OCI-LY7 (cell line): ENCODE results near the gene SNX14. TPM values are rescaled to one million over a fixed set of nuclear protein-coding genes. Genes with fewer than 3 reads are reported as not detected.

ENCODE experiments used
- BruUV-seq: library from RNA; stranded (reverse); fragments of 400-500 nt; replicated peaks from 2 replicates; lab custom pipeline; 2021; lab: Mats Ljungman, UMichigan
- CTCF ChIA-PET: fragments of 300-600 bp; sonication (Branson Sonifier 250); formaldehyde crosslinking; loops from one replicate; lab custom pipeline; 2022; ENCODE audit warnings: antibody characterized with exemption; ENCODE audit not compliant: unreplicated experiment; lab: Charles Lee
- POLR2A ChIA-PET: fragments of 300-600 bp; sonication (Branson Sonifier 250); formaldehyde crosslinking; loops from one replicate; lab custom pipeline; 2022; ENCODE audit warnings: antibody characterized with exemption; lab: Charles Lee
- DNase-seq: peaks from one replicate; pipeline ENCODE4 v3.0.0-alpha.2; 2015; ENCODE audit warnings: low spot score
- H2AFZ ChIP-seq: fragments of 200-600 bp; sonication (generic), shearing (Covaris generic); 2 replicates; pipeline ENCODE4 v1.6.1; 2014; ENCODE audit warnings: mild to moderate bottlenecking, antibody characterized with exemption, low read length, moderate library complexity
- H3K27ac ChIP-seq: fragments of 200-600 bp; sonication (generic); 2 replicates; pipeline ENCODE4 v1.5.1; 2014; ENCODE audit warnings: mixed run types, low read depth, mild to moderate bottlenecking, moderate library complexity, low read length, inconsistent platforms; ENCODE audit not compliant: poor library complexity, severe bottlenecking
- H3K36me3 ChIP-seq: fragments of 200-600 bp; sonication (generic); 2 replicates; pipeline ENCODE4 v1.6.1; 2014; ENCODE audit warnings: mild to moderate bottlenecking, antibody characterized with exemption, low read length, moderate library complexity, mixed read lengths; ENCODE audit not compliant: insufficient read depth
- H3K4me1 ChIP-seq: fragments of 200-600 bp; sonication (generic); 2 replicates; pipeline ENCODE4 v1.5.1; 2014; ENCODE audit warnings: mild to moderate bottlenecking, low read length; ENCODE audit not compliant: insufficient read depth, poor library complexity, severe bottlenecking
- H3K4me2 ChIP-seq: fragments of 200-600 bp; sonication (generic); 2 replicates; pipeline ENCODE4 v1.6.1; 2014; ENCODE audit warnings: mild to moderate bottlenecking, low read length
- H3K4me3 ChIP-seq: fragments of 200-600 bp; sonication (generic); 2 replicates; pipeline ENCODE4 v1.5.1; 2014; ENCODE audit warnings: mild to moderate bottlenecking, low read depth, low read length; ENCODE audit not compliant: poor library complexity, severe bottlenecking
- H3K79me2 ChIP-seq: fragments of 200-600 bp; sonication (generic); 2 replicates; pipeline ENCODE4 v1.6.1; 2016; ENCODE audit warnings: low read depth, mild to moderate bottlenecking, low read length, moderate library complexity, mixed read lengths; ENCODE audit not compliant: insufficient read depth
- H3K9me2 ChIP-seq: fragments of 200-600 bp; sonication (generic); 2 replicates; pipeline ENCODE4 v1.6.1; 2016; ENCODE audit warnings: mild to moderate bottlenecking, low read length, mixed read lengths; ENCODE audit not compliant: insufficient read depth
- H3K9me3 ChIP-seq: fragments of 200-600 bp; sonication (generic); 2 replicates; pipeline ENCODE4 v1.6.1; 2014; ENCODE audit warnings: mild to moderate bottlenecking, mixed run types, low read length, mixed read lengths
- H4K20me1 ChIP-seq: fragments of 200-600 bp; sonication (generic); 2 replicates; pipeline ENCODE4 v1.6.1; 2014; ENCODE audit warnings: mild to moderate bottlenecking, antibody characterized with exemption, low read length, moderate library complexity, mixed read lengths; ENCODE audit not compliant: insufficient read depth
- EZH2phosphoT487 ChIP-seq: fragments of 200-600 bp; sonication (generic); IDR thresholded peaks from 2 replicates; pipeline ENCODE4 v1.6.1; 2018; ENCODE audit warnings: low read depth, borderline replicate concordance, mild to moderate bottlenecking, mixed run types, antibody characterized with exemption, low read length, moderate library complexity, mixed read lengths
- intact Hi-C: fragments of 100-400 bp; cut with micrococcal nuclease; formaldehyde crosslinking; loops from one replicate; pipeline ENCODE4 v1.10.0; 2022; ENCODE audit not compliant: unreplicated experiment
- total RNA-seq, 2 experiments: library from RNA; depleted of rRNA in 1 of 2; stranded (reverse); fragments of >200 nt in 1 of 2; shearing (Covaris generic) in 1 of 2; gene quantifications; 2 replicates each; pipeline ENCODE4 v1.2.3, GENCODE V29; 2014 to 2022
- TF ChIP-seq, protein P1 (sequence below): fragments of 200-600 bp; sonication (generic); conservative IDR thresholded peaks from 2 replicates; pipeline ENCODE4 v1.5.1; 2014; ENCODE audit warnings: mild to moderate bottlenecking, antibody characterized with exemption, low read length, moderate library complexity, mixed read lengths

SNX14 gene
- total RNA-seq, 2 experiments from 2014 or later = 73.4 to 75.3 TPM

DNA sequence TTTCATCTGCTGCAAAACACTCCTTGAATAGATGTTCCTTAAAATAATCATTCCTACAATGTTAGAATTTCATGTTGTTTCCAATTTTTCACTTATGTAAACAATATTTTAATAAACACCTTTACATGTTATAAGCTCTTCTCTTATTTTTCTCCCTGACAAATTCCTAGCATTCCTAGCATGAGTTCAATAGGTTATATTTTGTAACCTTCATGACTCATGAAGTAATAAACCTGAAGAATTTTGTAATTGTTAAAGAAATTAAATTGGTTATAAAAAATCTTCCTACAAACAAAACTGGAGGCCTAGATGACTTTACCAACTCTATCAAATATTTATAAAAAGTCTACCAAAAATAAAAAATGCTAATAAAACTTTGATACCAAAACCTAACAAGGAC, 77.5 kb downstream of the SNX14 start:
- no TSS peak for BruUV-seq
- CTCF ChIA-PET = no interaction called here

DNA sequence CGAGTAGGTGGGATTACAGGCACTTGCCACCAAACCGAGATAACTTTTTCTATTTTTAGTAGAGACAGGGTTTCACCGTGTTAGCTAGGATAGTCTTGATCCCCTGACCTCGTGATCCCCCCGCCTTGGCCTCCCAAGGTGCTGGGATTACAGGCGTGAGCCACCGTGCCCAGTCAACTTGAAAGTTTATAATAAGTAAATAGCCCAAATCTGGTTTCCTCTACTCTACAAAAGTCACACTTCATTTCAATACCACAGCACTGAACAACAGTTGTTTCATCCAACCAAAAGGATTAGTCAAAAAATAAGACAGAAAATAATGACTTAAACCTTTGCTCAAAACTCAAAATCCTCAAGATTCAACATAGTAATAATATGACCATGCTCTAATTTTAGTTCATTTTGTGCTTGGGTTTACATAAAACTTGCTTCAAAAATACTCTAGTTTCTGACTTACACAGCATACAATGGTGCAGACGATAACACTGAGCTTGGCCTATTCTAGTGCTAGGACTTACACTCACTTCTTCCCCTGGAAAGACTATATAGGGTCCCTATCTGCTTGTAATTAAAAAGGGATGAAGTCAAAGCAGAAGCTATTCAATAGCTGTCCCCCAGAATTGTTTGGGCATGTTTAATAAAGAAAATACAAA, 87.1 kb downstream of the SNX14 start:
- intact Hi-C loops = no loop called here
- H3K9me3 ChIP-seq = no peaks in the 10 kb centered on the region
- BruUV-seq = no TSS peak
- no peak overlapping the region for H3K27ac ChIP-seq
- no peak overlapping the region for H3K4me2 ChIP-seq
- no peaks in the 10 kb centered on the region for H3K79me2 ChIP-seq
- H3K4me3 ChIP-seq = no peak overlapping the region
- POLR2A ChIA-PET = interaction anchor here (0.6 to 1.4 kb wide), 2 partner anchors 14 to 27 kb away, joined by 3 read pairs; no protein-coding TSS in a partner anchor
- peaks cover 35% of the 10 kb centered on the region for H3K36me3 ChIP-seq
- no peaks in the 10 kb centered on the region for H3K4me1 ChIP-seq
- H4K20me1 ChIP-seq = no peaks in the 10 kb centered on the region
- H3K9me2 ChIP-seq = no peaks in the 10 kb centered on the region
- CTCF ChIA-PET = no interaction called here
- no peak for DNase-seq
- H2AFZ ChIP-seq = no peak overlapping the region
- TF ChIP-seq, protein P1, sequence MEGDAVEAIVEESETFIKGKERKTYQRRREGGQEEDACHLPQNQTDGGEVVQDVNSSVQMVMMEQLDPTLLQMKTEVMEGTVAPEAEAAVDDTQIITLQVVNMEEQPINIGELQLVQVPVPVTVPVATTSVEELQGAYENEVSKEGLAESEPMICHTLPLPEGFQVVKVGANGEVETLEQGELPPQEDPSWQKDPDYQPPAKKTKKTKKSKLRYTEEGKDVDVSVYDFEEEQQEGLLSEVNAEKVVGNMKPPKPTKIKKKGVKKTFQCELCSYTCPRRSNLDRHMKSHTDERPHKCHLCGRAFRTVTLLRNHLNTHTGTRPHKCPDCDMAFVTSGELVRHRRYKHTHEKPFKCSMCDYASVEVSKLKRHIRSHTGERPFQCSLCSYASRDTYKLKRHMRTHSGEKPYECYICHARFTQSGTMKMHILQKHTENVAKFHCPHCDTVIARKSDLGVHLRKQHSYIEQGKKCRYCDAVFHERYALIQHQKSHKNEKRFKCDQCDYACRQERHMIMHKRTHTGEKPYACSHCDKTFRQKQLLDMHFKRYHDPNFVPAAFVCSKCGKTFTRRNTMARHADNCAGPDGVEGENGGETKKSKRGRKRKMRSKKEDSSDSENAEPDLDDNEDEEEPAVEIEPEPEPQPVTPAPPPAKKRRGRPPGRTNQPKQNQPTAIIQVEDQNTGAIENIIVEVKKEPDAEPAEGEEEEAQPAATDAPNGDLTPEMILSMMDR = no peak
- TF ChIP-seq EZH2phosphoT487 = no peak

More for the DNA sequence above, 77.5 kb downstream of the SNX14 start:
- no peak overlapping the region for H3K27ac ChIP-seq
- DNase-seq = no peak
- H2AFZ ChIP-seq = no peak overlapping the region
- H3K9me3 ChIP-seq = no peaks in the 10 kb centered on the region
- intact Hi-C loops = no loop called here
- H3K36me3 ChIP-seq = peaks cover 58% of the 10 kb centered on the region
- H4K20me1 ChIP-seq = no peaks in the 10 kb centered on the region
- TF ChIP-seq, protein P1 = no peak
- no peak for TF ChIP-seq EZH2phosphoT487
- H3K9me2 ChIP-seq = no peaks in the 10 kb centered on the region
- H3K4me3 ChIP-seq = no peak overlapping the region
- POLR2A ChIA-PET = interaction anchor here (0.7 kb wide), 1 partner anchor 648 kb away, joined by 4 read pairs; no protein-coding TSS in a partner anchor
- H3K4me2 ChIP-seq = no peak overlapping the region
- H3K4me1 ChIP-seq = no peaks in the 10 kb centered on the region
- H3K79me2 ChIP-seq = no peaks in the 10 kb centered on the region

DNA sequence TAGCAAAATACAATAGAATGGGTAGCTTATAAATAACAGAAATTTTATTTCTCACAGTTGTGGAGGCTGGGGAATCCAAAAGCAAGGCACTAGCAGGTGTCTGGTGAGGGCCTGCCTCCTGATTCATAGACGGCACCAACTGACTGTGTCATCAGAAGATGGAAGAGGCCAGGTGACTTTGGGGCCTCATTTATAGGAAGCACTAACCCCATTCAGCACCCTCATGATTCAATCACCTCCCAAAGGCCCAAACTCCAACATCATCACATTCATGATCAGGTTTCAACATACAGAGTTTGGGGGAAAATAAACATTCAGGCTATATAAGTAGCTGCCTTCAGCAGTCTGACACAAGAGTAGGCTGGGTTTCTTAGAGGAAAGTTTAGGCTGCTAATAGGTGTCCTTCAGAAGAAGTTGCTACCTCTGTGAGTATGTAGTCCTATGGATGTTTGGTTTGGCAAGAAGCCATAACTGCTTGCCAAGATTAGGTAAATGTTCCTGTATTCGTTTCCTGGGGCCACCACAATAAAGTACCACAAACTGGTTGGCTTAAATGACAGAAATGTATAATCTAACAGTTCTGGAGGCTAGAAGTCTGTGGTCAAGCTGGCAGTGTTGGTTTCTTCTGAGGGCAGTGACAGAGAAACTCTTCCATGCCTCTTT, 94.9 kb downstream of the SNX14 start:
- Histone ChIP-seq H3K4me3 (no peak overlapping the region), H3K27ac (no peak overlapping the region), H3K9me3 (no peaks in the 10 kb centered on the region), H3K4me1 (no peaks in the 10 kb centered on the region), H3K79me2 (no peaks in the 10 kb centered on the region), H4K20me1 (no peaks in the 10 kb centered on the region), H3K36me3 (no peaks in the 10 kb centered on the region), H2AFZ (no peak overlapping the region), H3K9me2 (no peaks in the 10 kb centered on the region; the same call in 1 of the 2 replicates), H3K4me2 (no peak overlapping the region)
- no TSS peak for BruUV-seq
- TF ChIP-seq, protein P1 = no peak
- TF ChIP-seq EZH2phosphoT487 = no peak
- ChIA-PET CTCF (no interaction called here), POLR2A (interaction anchor here (0.5 kb wide), 1 partner anchor 147 kb away, joined by 3 read pairs; no protein-coding TSS in a partner anchor)
- intact Hi-C loops = no loop called here
- no peak for DNase-seq
